Stimulated activated CD4-positive, alpha-beta T cell treated with anti-CD3 and anti-CD28 coated beads, Interleukin-4, amount 100 ng/mL, for 48 hours (primary cell): Measurements from ENCODE around the gene PRKACB.
"Not testable (repeated sequence)": the region's sequence is repeated elsewhere in the genome, so short reads cannot be mapped to it uniquely, and the experiment has no call there.

Source experiments
- DNase-seq, 2 donors: peaks; one replicate each; pipeline ENCODE4 v3.0.0-alpha.2; 2020; ENCODE audit warnings: low read depth in 2 of 2

PRKACB gene

GRCh38 chr1:84269306-84269705, 125.2 kb downstream of the PRKACB start:
- DNase-seq = no peak

- no peak for DNase-seq
These were observed 127.5 kb downstream of the PRKACB start for GRCh38 chr1:84271441-84272151.

- DNase-seq = no peak
These were observed 128.3 kb downstream of the PRKACB start for GRCh38 chr1:84272401-84272800.

GRCh38 chr1:84277343-84278059, 133.4 kb downstream of the PRKACB start:
- no peak for DNase-seq

GRCh38 chr1:84278905-84279304, 134.8 kb downstream of the PRKACB start:
- no peak for DNase-seq

- no peak for DNase-seq
These were observed 136.8 kb downstream of the PRKACB start for GRCh38 chr1:84280912-84281311.

GRCh38 chr1:84282780-84283333, 138.8 kb downstream of the PRKACB start:
- no peak for DNase-seq

- DNase-seq = no peak
These were observed 139.3 kb downstream of the PRKACB start for GRCh38 chr1:84283381-84283780.

GRCh38 chr1:84286071-84286470, 142.0 kb downstream of the PRKACB start:
- DNase-seq = no peak

GRCh38 chr1:84287389-84287788, 143.3 kb downstream of the PRKACB start:
- not testable (repeated sequence) for DNase-seq
